Neuronal stem cell (in vitro differentiated cells): ENCODE data around the gene CDH13.

Experiments
- DNase-seq: peaks from one replicate; pipeline ENCODE4 v3.0.0-alpha.2; 2013; ENCODE audit warnings: low spot score
- H2AFZ ChIP-seq: one replicate; pipeline ENCODE4 v1.6.1; 2013; ENCODE audit warnings: mild to moderate bottlenecking, low read length, inconsistent platforms
- H2AK5ac ChIP-seq: 2 replicates; pipeline ENCODE4 v1.6.1; 2013; ENCODE audit warnings: low read depth, mild to moderate bottlenecking, inconsistent platforms, low read length, moderate library complexity, mixed read lengths
- H2BK120ac ChIP-seq: 2 replicates; pipeline ENCODE4 v1.6.1; 2013; ENCODE audit warnings: low read depth, mild to moderate bottlenecking, inconsistent platforms, low read length, moderate library complexity, mixed read lengths
- H2BK12ac ChIP-seq: one replicate; pipeline ENCODE4 v1.6.1; 2013; ENCODE audit warnings: low read length, inconsistent platforms
- H2BK15ac ChIP-seq: 2 replicates; pipeline ENCODE4 v1.6.1; 2013; ENCODE audit warnings: mild to moderate bottlenecking, low read length, inconsistent platforms, mixed read lengths
- H2BK5ac ChIP-seq: one replicate; pipeline ENCODE4 v1.6.1; 2013; ENCODE audit warnings: inconsistent platforms, mild to moderate bottlenecking, low read length, moderate library complexity
- H3K14ac ChIP-seq: one replicate; pipeline ENCODE4 v1.6.1; 2013; ENCODE audit warnings: low read length, inconsistent platforms
- H3K18ac ChIP-seq: 2 replicates; pipeline ENCODE4 v1.6.1; 2013; ENCODE audit warnings: low read length, inconsistent platforms
- H3K23ac ChIP-seq: 2 replicates; pipeline ENCODE4 v1.6.1; 2013; ENCODE audit warnings: low read depth, mild to moderate bottlenecking, mixed read lengths, low read length, inconsistent platforms; ENCODE audit not compliant: poor library complexity
- H3K27ac ChIP-seq: replicated peaks from 3 replicates; pipeline ENCODE4 v1.5.1; 2013; ENCODE audit warnings: low read length, inconsistent platforms
- H3K27me3 ChIP-seq, 3 experiments: 2 replicates each; pipeline ENCODE4 v1.6.1; 2013; ENCODE audit warnings: low read length in 3 of 3, mild to moderate bottlenecking in 2 of 3, inconsistent platforms in 1 of 3, low read depth in 1 of 3, mixed read lengths in 1 of 3, moderate library complexity in 1 of 3; ENCODE audit not compliant: control insufficient read depth in 3 of 3, insufficient read depth in 3 of 3
- H3K36me3 ChIP-seq, 2 donors: replicated peaks in 1 of 2; 2 replicates each; pipeline ENCODE4 v1.6.1; 2013; ENCODE audit warnings: low read length in 2 of 2; ENCODE audit not compliant: control insufficient read depth in 2 of 2, insufficient read depth in 2 of 2
- H3K4ac ChIP-seq: 2 replicates; pipeline ENCODE4 v1.6.1; 2013; ENCODE audit warnings: inconsistent platforms, mild to moderate bottlenecking, low read length, moderate library complexity
- H3K4me1 ChIP-seq, 2 donors: 1 replicate in 1 of 2; 2 replicates in 1 of 2; pipeline ENCODE4 v1.6.1; 2013; ENCODE audit warnings: low read length in 2 of 2, low read depth in 1 of 2; ENCODE audit not compliant: control insufficient read depth in 2 of 2, insufficient read depth in 1 of 2
- H3K4me2 ChIP-seq: one replicate; pipeline ENCODE4 v1.6.1; 2013; ENCODE audit warnings: mild to moderate bottlenecking, low read length, inconsistent platforms; ENCODE audit not compliant: insufficient read depth, poor library complexity, severe bottlenecking
- H3K4me3 ChIP-seq, 2 donors: 2 replicates each; pipeline ENCODE4 v1.5.1; 2013; ENCODE audit warnings: low read length in 2 of 2, mild to moderate bottlenecking in 2 of 2, inconsistent platforms in 1 of 2, moderate library complexity in 1 of 2
- H3K79me1 ChIP-seq: one replicate; pipeline ENCODE4 v1.6.1; 2013; ENCODE audit warnings: low read depth, mild to moderate bottlenecking, inconsistent platforms, low read length, moderate library complexity
- H3K9ac ChIP-seq: one replicate; pipeline ENCODE4 v1.6.1; 2013; ENCODE audit warnings: mild to moderate bottlenecking, low read depth, low read length, inconsistent platforms; ENCODE audit not compliant: poor library complexity
- H3K9me3 ChIP-seq, 2 donors: replicated peaks in 1 of 2; 2 replicates each; pipeline versions ENCODE3 to v1.6.1; 2013; ENCODE audit warnings: low read length in 2 of 2, mild to moderate bottlenecking in 2 of 2, inconsistent platforms in 1 of 2, low read depth in 1 of 2, mixed read lengths in 1 of 2, moderate library complexity in 1 of 2; ENCODE audit not compliant: control insufficient read depth in 2 of 2, insufficient read depth in 1 of 2
- H4K8ac ChIP-seq: one replicate; pipeline ENCODE4 v1.6.1; 2013; ENCODE audit warnings: low read depth, mild to moderate bottlenecking, inconsistent platforms, low read length, moderate library complexity
- H4K91ac ChIP-seq: one replicate; pipeline ENCODE4 v1.6.1; 2013; ENCODE audit warnings: low read length, low read depth, mild to moderate bottlenecking, inconsistent platforms; ENCODE audit not compliant: poor library complexity
- WGBS, 2 donors: extraction: QIAGEN DNeasy Blood & Tissue Kit; methylation state at CpG; one replicate each; pipeline ENCODE4 v1.1.7; 2013; ENCODE audit warnings: missing lambda C conversion rate in 2 of 2, mixed read lengths in 1 of 2; ENCODE audit not compliant: insufficient read length in 2 of 2, insufficient replicate concordance in 1 of 2; ENCODE audit errors: extremely low coverage in 2 of 2; 5-methylcytosine and 5-hydroxymethylcytosine counted together

CDH13 gene

DNA sequence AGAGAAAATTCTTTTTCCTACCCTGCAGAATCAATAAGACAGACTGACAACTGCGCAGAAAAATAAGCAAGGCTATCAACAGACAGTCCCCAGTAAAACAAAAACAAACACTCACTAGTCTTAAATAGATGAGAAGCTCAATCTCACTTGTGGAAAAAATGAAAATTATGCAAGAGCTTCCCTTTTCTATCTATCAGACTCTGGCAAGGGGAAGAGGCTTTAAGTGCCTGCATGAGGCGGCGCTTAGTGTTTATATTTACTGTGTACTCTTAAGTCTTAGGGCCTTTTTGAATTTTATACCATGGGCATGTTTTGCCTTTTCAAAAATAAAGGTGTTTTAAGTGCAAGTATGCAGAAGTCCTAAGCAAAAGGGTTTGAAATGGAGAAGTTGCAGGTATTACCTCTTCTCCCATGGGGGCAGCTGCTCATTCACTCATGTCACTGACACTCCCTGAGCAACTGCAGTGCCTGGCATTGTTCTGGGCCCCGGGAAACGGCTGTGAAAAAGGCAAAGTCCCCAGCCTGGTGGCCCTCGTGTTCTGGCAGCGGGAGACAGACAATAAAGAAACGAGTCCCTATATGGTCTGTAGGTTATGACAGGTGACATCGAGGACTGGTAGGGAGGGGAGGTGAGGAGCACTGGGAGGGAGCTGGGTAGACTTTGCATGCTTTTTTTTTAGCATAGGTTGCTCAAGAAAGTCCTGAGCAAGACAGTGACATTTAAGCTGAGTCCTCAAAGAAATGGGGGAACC lies 1216.2 kb downstream of the CDH13 start:
- DNase-seq: no peak
- peak overlapping the region; percentile 39 for H2AFZ ChIP-seq
- peaks cover 7 to 23% of the 10 kb centered on the region in 2 donors for H3K4me1 ChIP-seq
- no peak overlapping the region for H2AK5ac ChIP-seq
- H2BK12ac ChIP-seq: no peak overlapping the region
- no peak overlapping the region for H3K4me3 ChIP-seq
- no peaks in the 10 kb centered on the region for H3K79me1 ChIP-seq
- H4K91ac ChIP-seq: no peak overlapping the region
- H4K8ac ChIP-seq: no peak overlapping the region
- no CpG with 5 or more reads among the region's 9 CpGs for WGBS, 2 donors
- no peak overlapping the region for H2BK120ac ChIP-seq
- no peak overlapping the region for H3K9ac ChIP-seq
- no peak overlapping the region for H3K18ac ChIP-seq
- H3K14ac ChIP-seq: no peak overlapping the region
- no peak overlapping the region for H2BK15ac ChIP-seq
- H2BK5ac ChIP-seq: no peak overlapping the region
- no peak overlapping the region for H3K4me2 ChIP-seq
- peaks cover under 1 to 2% of the 10 kb centered on the region in 2 donors for H3K9me3 ChIP-seq
- H3K23ac ChIP-seq: no peak overlapping the region
- H3K27ac ChIP-seq: no peak overlapping the region
- H3K4ac ChIP-seq: no peak overlapping the region
- H3K36me3 ChIP-seq: no peaks in the 10 kb centered on the region
- H3K27me3 ChIP-seq: no peaks in the 10 kb centered on the region

DNA sequence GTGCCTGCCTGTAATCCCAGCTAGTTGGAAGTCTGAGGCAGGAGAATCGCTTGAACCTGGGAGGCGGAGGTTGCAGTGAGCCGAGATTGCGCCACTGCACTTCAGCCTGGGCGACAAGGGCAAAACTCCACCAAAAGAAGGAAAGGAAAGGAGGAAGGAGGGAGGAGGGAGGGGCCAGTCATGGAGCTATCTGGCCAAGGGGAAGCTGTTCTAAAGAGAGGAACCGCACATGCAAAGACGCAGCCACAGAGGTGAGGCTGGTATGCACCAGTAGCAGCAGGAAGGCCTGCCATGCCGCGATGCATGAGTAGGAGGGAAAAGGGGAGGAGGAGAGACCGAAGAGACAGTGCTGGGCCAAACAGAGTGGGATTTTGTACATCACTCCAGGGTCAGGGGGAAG lies 1216.9 kb downstream of the CDH13 start:
- Histone ChIP-seq H3K4me1 (peaks cover 7 to 23% of the 10 kb centered on the region in 2 donors), H3K4ac (no peak overlapping the region), H2BK12ac (no peak overlapping the region), H3K36me3 (no peaks in the 10 kb centered on the region), H3K27ac (no peak overlapping the region), H3K4me3 (no peak overlapping the region), H2AFZ (peak overlapping the region; percentile 72), H2BK15ac (no peak overlapping the region), H4K8ac (no peak overlapping the region), H2AK5ac (no peak overlapping the region), H2BK5ac (no peak overlapping the region), H2BK120ac (no peak overlapping the region), H3K4me2 (no peak overlapping the region), H3K79me1 (no peaks in the 10 kb centered on the region), H3K14ac (no peak overlapping the region), H4K91ac (no peak overlapping the region), H3K27me3 (no peaks in the 10 kb centered on the region), H3K9ac (no peak overlapping the region), H3K23ac (no peak overlapping the region), H3K18ac (peak overlapping the region; percentile 1), H3K9me3 (peaks cover 0 to 2% of the 10 kb centered on the region in 2 donors)
- DNase-seq: no peak
- no CpG with 5 or more reads among the region's 10 CpGs for WGBS, 2 donors

DNA sequence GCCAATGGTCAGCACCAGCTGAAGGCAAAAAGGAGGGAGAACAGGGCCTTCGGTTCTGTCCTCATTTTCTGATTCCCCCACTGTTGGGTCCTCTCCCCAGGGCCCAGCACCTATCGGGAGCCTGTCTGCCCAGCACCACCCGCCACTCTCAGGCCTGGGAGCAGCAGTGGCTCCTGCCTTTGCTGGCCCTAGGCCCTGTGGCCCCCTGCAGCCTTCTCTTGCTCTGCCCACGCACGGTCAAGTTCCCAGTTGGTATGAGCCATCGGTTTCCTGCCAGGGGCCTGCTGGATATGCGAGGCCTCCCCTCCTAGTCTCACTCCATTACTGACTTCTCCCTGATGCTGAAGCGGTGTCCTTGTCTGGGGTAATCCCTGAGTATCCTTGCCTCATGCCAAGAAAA lies 1218.5 kb downstream of the CDH13 start:
- Histone ChIP-seq H3K4ac (no peak overlapping the region), H2BK5ac (no peak overlapping the region), H3K14ac (no peak overlapping the region), H3K9ac (no peak overlapping the region), H3K36me3 (no peaks in the 10 kb centered on the region), H4K91ac (no peak overlapping the region), H2BK120ac (no peak overlapping the region), H3K18ac (no peak overlapping the region), H2BK12ac (no peak overlapping the region), H3K23ac (no peak overlapping the region), H4K8ac (no peak overlapping the region), H3K27ac (no peak overlapping the region), H3K4me3 (no peak overlapping the region), H3K79me1 (no peaks in the 10 kb centered on the region), H3K4me1 (peaks cover 9 to 30% of the 10 kb centered on the region in 2 donors), H3K27me3 (no peaks in the 10 kb centered on the region), H2AK5ac (peak overlapping the region; percentile 54), H3K4me2 (no peak overlapping the region), H3K9me3 (peaks cover 0 to 2% of the 10 kb centered on the region in 2 donors), H2AFZ (no peak overlapping the region), H2BK15ac (peak overlapping the region; percentile 76)
- no CpG with 5 or more reads among the region's 8 CpGs for WGBS, 2 donors
- DNase-seq: no peak

DNA sequence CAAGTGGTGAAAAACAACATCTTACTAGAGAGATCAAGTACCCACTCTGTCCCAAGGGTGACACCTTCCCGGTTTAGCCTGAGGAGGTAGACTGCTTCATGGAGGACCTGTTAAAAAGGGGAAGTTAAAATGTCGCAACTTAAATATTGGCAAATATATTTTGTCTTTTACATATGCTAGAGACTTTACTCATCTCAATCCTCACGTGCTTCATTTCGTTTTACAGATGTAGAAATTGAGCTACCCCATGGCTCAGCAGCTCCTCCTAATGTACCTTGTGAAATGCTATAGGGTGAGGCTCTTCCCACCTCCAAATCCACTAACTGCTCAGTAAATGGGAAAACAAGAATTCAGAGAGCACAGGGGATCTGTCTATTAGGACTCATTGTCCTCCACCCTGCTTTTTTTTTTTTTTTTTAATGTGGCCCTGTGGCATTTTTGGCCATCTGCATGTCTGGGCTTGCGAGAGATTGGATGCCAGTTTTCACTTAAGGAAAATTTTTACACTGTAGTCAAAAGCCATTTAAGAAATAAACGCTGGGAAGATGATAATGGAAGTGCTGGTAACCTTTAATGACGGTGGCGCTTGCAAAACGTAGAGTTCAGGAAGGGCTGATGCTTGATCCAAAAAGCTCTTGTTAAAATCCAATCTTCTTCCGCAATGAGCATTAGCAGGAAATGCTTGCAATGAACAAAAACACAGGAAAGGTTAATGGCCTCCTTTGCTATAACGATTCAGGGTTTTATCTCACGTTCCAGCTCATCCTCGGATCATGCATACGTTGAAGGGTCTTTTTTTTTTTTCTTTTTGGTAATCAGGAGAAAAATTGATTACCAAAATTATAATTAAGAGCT lies 1220.8 kb downstream of the CDH13 start:
- no peak overlapping the region for H3K4ac ChIP-seq

More for the DNA sequence above, 1220.8 kb downstream of the CDH13 start:
- H3K79me1 ChIP-seq: no peaks in the 10 kb centered on the region
- DNase-seq: no peak
- WGBS, 2 donors: no CpG with 5 or more reads among the region's 14 CpGs
- no peak overlapping the region for H3K4me3 ChIP-seq
- H2BK12ac ChIP-seq: no peak overlapping the region
- H2BK5ac ChIP-seq: no peak overlapping the region
- H2BK120ac ChIP-seq: no peak overlapping the region
- no peak overlapping the region for H3K9ac ChIP-seq
- no peak overlapping the region for H3K23ac ChIP-seq
- no peaks in the 10 kb centered on the region for H3K36me3 ChIP-seq
- no peak overlapping the region for H4K8ac ChIP-seq
- no peak overlapping the region for H3K14ac ChIP-seq
- H3K4me2 ChIP-seq: no peak overlapping the region
- H2AK5ac ChIP-seq: no peak overlapping the region
- no peaks in the 10 kb centered on the region for H3K9me3 ChIP-seq
- H4K91ac ChIP-seq: no peak overlapping the region
- no peak overlapping the region for H2AFZ ChIP-seq
- no peak overlapping the region for H3K27ac ChIP-seq
- H2BK15ac ChIP-seq: no peak overlapping the region
- H3K18ac ChIP-seq: no peak overlapping the region
- peaks cover 10 to 27% of the 10 kb centered on the region in 2 donors for H3K4me1 ChIP-seq
- H3K27me3 ChIP-seq: no peaks in the 10 kb centered on the region
